Astrocyte of the cerebellum (primary cell): ENCODE results near the gene CCDC57.
"Not testable (repeated sequence)": the region's sequence is repeated elsewhere in the genome, so short reads cannot be mapped to it uniquely, and the experiment has no call there.

ENCODE experiments used
- DNase-seq: peaks from one replicate; pipeline ENCODE4 v3.0.0-alpha.2; 2011; ENCODE audit warnings: low read depth
- H3K4me3 ChIP-seq: 2 replicates; pipeline ENCODE4 v1.5.1; 2011; ENCODE audit warnings: mild to moderate bottlenecking, low read depth, low read length, moderate library complexity
- in situ Hi-C: cut with HindIII; loops from 2 replicates; pipeline ENCODE4 v1.10.0; 2017; ENCODE audit warnings: low sequenced_read_pairs
- TF ChIP-seq, protein P1 (sequence below): IDR thresholded peaks from 2 replicates; pipeline ENCODE4 v1.5.1; 2012; ENCODE audit warnings: low read length, low read depth, moderate library complexity, mild to moderate bottlenecking; ENCODE audit errors: missing control alignments

CCDC57 gene

DNA sequence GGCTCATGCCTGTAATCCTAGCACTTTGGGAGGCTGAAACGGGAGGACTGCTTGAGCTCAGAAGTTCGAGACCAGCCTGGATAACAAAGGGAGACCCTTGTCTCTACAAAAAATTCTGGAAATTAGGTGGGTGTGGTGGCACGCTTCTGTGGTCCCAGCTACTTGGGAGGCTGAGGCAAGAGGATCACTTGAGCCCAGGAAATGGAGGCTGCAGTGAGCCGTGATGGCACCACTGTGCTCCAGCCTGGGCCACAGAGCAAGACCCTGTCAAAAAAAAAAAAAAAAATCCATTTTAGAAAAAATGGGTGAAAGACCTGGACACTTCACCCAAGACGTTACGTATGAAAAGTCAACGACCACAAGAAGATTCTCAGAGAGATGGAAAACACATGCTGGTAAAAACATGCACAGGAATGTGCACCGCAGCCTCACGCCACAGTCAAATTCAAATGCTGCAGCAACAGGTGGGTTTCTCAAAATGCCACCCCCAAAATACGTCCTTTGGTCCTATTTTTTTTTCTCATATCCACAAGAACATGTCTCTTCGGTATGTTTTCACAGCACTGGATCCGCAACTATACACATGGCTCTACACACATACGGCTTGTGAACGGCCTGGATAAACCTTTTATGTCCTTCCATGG is 43.7 kb upstream of the CCDC57 start:
- in situ Hi-C loops, result no loop called here
- TF ChIP-seq, protein P1, sequence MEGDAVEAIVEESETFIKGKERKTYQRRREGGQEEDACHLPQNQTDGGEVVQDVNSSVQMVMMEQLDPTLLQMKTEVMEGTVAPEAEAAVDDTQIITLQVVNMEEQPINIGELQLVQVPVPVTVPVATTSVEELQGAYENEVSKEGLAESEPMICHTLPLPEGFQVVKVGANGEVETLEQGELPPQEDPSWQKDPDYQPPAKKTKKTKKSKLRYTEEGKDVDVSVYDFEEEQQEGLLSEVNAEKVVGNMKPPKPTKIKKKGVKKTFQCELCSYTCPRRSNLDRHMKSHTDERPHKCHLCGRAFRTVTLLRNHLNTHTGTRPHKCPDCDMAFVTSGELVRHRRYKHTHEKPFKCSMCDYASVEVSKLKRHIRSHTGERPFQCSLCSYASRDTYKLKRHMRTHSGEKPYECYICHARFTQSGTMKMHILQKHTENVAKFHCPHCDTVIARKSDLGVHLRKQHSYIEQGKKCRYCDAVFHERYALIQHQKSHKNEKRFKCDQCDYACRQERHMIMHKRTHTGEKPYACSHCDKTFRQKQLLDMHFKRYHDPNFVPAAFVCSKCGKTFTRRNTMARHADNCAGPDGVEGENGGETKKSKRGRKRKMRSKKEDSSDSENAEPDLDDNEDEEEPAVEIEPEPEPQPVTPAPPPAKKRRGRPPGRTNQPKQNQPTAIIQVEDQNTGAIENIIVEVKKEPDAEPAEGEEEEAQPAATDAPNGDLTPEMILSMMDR, result no peak
- no peak for DNase-seq
- no peak overlapping the region for H3K4me3 ChIP-seq

GRCh38 chr17:82255402-82255972 is 42.8 kb upstream of the CCDC57 start:
- TF ChIP-seq, protein P1, result no peak
- no peak overlapping the region for H3K4me3 ChIP-seq
- DNase-seq, result no peak
- in situ Hi-C loops, result no loop called here

GRCh38 chr17:82254746-82255145 is 42.1 kb upstream of the CCDC57 start:
- DNase-seq, H3K4me3 ChIP-seq, in situ Hi-C loops: not testable (repeated sequence)

DNA sequence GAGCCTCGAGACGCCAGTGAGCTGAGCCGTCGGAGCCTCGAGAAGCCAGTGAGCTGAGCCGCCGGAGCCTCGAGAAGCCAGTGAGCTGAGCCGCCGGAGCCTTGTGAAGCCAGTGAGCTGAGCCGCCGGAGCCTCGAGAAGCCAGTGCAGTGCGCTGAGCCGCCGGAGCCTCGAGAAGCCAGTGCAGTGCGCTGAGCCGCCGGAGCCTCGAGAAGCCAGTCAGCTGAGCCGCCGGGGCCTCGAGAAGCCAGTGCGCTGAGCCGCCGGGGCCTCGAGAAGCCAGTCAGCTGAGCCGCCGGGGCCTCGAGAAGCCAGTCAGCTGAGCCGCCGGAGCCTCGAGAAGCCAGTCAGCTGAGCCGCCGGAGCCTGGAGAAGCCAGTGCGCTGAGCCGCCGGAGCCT is 41.5 kb upstream of the CCDC57 start:
- DNase-seq, H3K4me3 ChIP-seq, in situ Hi-C loops: not testable (repeated sequence)

- DNase-seq, result no peak
- no peak overlapping the region for H3K4me3 ChIP-seq
- TF ChIP-seq, protein P1, result no peak
- in situ Hi-C loops, result no loop called here
These were observed 40.5 kb upstream of the CCDC57 start for GRCh38 chr17:82253179-82253544.

GRCh38 chr17:82252511-82253178 is 40.0 kb upstream of the CCDC57 start:
- TF ChIP-seq, protein P1, result no peak
- no peak overlapping the region for H3K4me3 ChIP-seq
- in situ Hi-C loops, result no loop called here
- no peak for DNase-seq

- in situ Hi-C loops, result no loop called here
- no peak for DNase-seq
- TF ChIP-seq, protein P1, result no peak
- no peak overlapping the region for H3K4me3 ChIP-seq
These were observed 38.3 kb upstream of the CCDC57 start for GRCh38 chr17:82250868-82251500.
